SU-DHL-6 (cell line): ENCODE measurements around the gene F2.

ENCODE experiments used
- H2AFZ ChIP-seq: fragments of 200-600 bp; sonication (generic); 2 replicates; pipeline ENCODE4 v1.6.1; 2014; ENCODE audit warnings: low read depth, mild to moderate bottlenecking, moderate library complexity, mixed read lengths, antibody characterized with exemption, low read length; ENCODE audit not compliant: severe bottlenecking
- H3F3A ChIP-seq: fragments of 200-600 bp; shearing (Covaris generic); 2 replicates; pipeline ENCODE4 v1.6.0; 2016; ENCODE audit warnings: antibody characterized with exemption, mild to moderate bottlenecking; ENCODE audit not compliant: insufficient read depth
- H3K27ac ChIP-seq: fragments of 200-600 bp; sonication (generic); 2 replicates; pipeline ENCODE4 v1.5.1; 2016; ENCODE audit warnings: low read depth, mild to moderate bottlenecking, low read length, moderate library complexity, mixed read lengths
- H3K27me3 ChIP-seq: fragments of 200-600 bp; sonication (generic), shearing (Covaris generic); 2 replicates; pipeline ENCODE4 v1.6.0; 2014; ENCODE audit warnings: mild to moderate bottlenecking, low read length
- H3K36me3 ChIP-seq: fragments of 200-600 bp; sonication (generic); 2 replicates; pipeline ENCODE4 v1.6.1; 2014; ENCODE audit warnings: mild to moderate bottlenecking, low read length, mixed read lengths
- H3K4me2 ChIP-seq: fragments of 300-600, 200-600 bp; shearing (Covaris generic), sonication (generic); 2 replicates; pipeline ENCODE4 v1.6.0; 2014; ENCODE audit warnings: low read length, low read depth, mild to moderate bottlenecking; ENCODE audit not compliant: poor library complexity, severe bottlenecking
- H3K4me3 ChIP-seq: fragments of 200-600 bp; sonication (generic); 2 replicates; pipeline ENCODE4 v1.5.1; 2014; ENCODE audit warnings: antibody characterized with exemption, low read length, mild to moderate bottlenecking, mixed read lengths; ENCODE audit not compliant: insufficient read depth, poor library complexity, severe bottlenecking
- H3K79me2 ChIP-seq: fragments of 200-600 bp; sonication (generic); 2 replicates; pipeline ENCODE4 v1.6.1; 2014; ENCODE audit warnings: mild to moderate bottlenecking, low read length, moderate library complexity; ENCODE audit not compliant: insufficient read depth
- H3K9ac ChIP-seq: fragments of 200-600 bp; sonication (generic); 2 replicates; pipeline ENCODE4 v1.7.0; 2014; ENCODE audit warnings: mild to moderate bottlenecking, low read length
- H3K9me2 ChIP-seq: fragments of 200-600 bp; sonication (generic); replicated peaks from 2 replicates; pipeline ENCODE4 v1.6.1; 2014; ENCODE audit warnings: low read length; ENCODE audit not compliant: insufficient read depth
- H3K9me3 ChIP-seq: fragments of 200-600 bp; sonication (generic); 2 replicates; pipeline ENCODE4 v1.6.1; 2014; ENCODE audit warnings: low read length, mixed read lengths; ENCODE audit not compliant: insufficient read depth
- H4K20me1 ChIP-seq: fragments of 200-600 bp; sonication (generic); 2 replicates; pipeline ENCODE4 v1.6.1; 2014; ENCODE audit warnings: low read depth, mild to moderate bottlenecking, antibody characterized with exemption, low read length, moderate library complexity, mixed read lengths
- EZH2phosphoT487 ChIP-seq: fragments of 200-600 bp; sonication (generic), shearing (Covaris generic); conservative IDR thresholded peaks from 2 replicates; pipeline ENCODE4 v1.6.1; 2018; ENCODE audit warnings: mild to moderate bottlenecking, antibody characterized with exemption, low read length, moderate library complexity, mixed read lengths
- TF ChIP-seq, protein P1 (sequence below): fragments of 200-600 bp; sonication (generic); IDR thresholded peaks from one replicate; pipeline ENCODE4 v1.5.1; 2017; ENCODE audit warnings: antibody characterized with exemption, mild to moderate bottlenecking, low read length, moderate library complexity; ENCODE audit not compliant: insufficient read depth, poor library complexity, severe bottlenecking

The F2 gene

DNA sequence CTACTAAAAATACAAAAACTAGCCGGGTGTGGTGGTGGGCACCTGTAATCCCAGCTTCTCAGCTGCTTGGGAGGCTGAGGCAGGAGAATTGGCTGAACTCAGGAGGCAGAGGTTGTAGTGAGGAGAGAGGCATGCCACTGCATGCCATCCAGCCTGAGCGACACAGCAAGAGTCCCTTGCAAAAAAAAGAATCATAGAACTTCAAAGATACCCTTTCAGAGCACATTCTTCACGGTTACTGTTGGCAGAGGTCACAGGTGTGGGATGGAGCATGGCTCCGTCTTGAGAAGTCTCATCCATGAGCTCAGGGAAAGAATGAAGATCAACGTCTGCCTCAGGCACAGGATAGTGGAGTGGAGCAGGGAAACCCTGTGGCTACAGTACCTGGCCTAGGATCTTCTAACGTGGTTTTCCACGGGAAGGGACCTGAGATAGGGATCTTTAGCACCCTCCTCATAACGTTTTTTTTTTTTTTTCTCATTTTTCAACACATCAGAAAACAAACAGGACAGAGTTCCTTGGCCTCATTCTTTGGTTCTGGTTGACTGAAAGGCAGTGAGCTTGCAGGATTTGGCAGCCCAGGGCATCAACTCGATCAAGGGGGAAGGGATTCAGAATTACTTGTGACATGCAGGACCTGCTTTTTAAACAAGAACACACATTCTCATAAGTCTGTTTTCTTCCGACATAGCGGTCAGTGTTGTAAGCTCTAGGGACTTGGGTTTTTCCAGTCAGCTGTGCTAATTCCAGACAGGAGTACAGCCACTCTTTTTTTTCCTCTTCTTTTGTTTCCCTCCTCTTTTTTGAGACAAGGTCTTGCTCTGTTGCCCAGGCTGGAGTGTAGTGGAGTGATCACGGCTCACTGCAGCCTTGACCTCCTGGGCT, 22.8 kb downstream of the F2 start:
- H3K27ac ChIP-seq: no peak overlapping the region
- H3K27me3 ChIP-seq: no peaks in the 10 kb centered on the region
- H3K4me2 ChIP-seq: no peak overlapping the region
- H3K9ac ChIP-seq: no peak overlapping the region
- H3F3A ChIP-seq: no peaks in the 10 kb centered on the region
- H3K36me3 ChIP-seq: peaks cover 7% of the 10 kb centered on the region; the same call in 1 of the 2 replicates
- TF ChIP-seq, protein P1, sequence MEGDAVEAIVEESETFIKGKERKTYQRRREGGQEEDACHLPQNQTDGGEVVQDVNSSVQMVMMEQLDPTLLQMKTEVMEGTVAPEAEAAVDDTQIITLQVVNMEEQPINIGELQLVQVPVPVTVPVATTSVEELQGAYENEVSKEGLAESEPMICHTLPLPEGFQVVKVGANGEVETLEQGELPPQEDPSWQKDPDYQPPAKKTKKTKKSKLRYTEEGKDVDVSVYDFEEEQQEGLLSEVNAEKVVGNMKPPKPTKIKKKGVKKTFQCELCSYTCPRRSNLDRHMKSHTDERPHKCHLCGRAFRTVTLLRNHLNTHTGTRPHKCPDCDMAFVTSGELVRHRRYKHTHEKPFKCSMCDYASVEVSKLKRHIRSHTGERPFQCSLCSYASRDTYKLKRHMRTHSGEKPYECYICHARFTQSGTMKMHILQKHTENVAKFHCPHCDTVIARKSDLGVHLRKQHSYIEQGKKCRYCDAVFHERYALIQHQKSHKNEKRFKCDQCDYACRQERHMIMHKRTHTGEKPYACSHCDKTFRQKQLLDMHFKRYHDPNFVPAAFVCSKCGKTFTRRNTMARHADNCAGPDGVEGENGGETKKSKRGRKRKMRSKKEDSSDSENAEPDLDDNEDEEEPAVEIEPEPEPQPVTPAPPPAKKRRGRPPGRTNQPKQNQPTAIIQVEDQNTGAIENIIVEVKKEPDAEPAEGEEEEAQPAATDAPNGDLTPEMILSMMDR: no peak
- TF ChIP-seq EZH2phosphoT487: no peak
- no peaks in the 10 kb centered on the region for H3K9me2 ChIP-seq
- H2AFZ ChIP-seq: no peak overlapping the region
- no peak overlapping the region for H3K4me3 ChIP-seq
- no peaks in the 10 kb centered on the region for H4K20me1 ChIP-seq
- no peaks in the 10 kb centered on the region for H3K79me2 ChIP-seq
- no peaks in the 10 kb centered on the region for H3K9me3 ChIP-seq

DNA sequence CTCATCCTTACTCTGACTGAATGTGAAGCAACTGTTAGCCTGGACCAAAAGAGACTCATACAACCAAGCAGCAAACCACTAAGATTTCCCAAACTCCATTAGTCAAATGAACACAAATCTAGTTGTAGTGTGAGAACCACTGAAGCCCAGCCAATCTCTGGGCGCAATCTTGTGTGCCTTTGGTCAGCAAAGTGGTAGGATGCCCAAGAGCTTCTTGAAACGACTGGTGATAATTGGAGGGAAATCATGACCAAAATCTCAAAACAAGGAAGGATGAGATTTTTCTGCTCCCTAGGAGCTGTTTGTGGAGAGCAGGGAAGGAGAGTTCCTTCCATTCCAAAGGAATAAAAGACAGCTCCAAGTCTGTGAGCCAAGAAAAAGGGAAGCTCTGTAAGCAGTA, 24.0 kb downstream of the F2 start:
- no peaks in the 10 kb centered on the region for H3K9me3 ChIP-seq
- H3K9me2 ChIP-seq: no peaks in the 10 kb centered on the region
- H3K9ac ChIP-seq: no peak overlapping the region
- H3K36me3 ChIP-seq: peaks cover 7% of the 10 kb centered on the region; the same call in 1 of the 2 replicates
- H4K20me1 ChIP-seq: no peaks in the 10 kb centered on the region
- H3F3A ChIP-seq: no peaks in the 10 kb centered on the region
- TF ChIP-seq, protein P1: no peak
- TF ChIP-seq EZH2phosphoT487: no peak
- no peak overlapping the region for H3K27ac ChIP-seq
- H3K4me2 ChIP-seq: no peak overlapping the region
- H3K4me3 ChIP-seq: no peak overlapping the region
- H3K27me3 ChIP-seq: no peaks in the 10 kb centered on the region
- H2AFZ ChIP-seq: no peak overlapping the region
- H3K79me2 ChIP-seq: no peaks in the 10 kb centered on the region

DNA sequence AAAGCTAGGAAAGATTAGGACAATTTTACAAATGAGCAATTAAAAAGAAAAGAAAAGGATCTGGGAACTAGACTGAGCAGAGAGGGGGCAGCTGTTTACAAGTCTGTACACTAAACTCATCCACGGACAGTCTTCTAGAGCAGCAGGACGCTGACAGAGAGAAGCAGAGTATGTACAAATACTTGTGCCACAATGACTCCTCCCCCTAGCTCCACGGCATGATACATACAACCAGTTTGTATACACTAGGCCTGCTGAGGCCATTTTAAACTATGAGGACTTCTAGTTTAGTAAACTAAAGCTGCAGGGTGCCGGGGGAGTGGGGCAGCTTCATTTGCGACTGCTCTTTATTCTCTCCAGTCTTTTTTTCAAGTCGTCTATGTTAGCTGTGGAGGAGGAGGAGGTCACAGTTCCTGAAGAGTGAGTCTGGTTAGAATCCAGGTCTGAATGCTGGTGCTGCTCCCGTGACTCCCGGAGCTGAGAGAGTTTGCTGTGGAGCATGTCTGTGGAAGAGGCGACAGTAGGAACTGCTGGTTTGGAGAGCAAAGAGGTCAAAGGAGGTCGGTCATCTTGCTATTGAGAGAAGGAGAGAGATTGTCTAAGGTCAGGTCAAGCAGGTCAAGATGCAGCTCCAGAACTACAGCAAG, 24.8 kb downstream of the F2 start:
- H2AFZ ChIP-seq: no peak overlapping the region
- H3K27me3 ChIP-seq: no peaks in the 10 kb centered on the region
- H3K9me2 ChIP-seq: no peaks in the 10 kb centered on the region
- no peaks in the 10 kb centered on the region for H4K20me1 ChIP-seq
- H3K9me3 ChIP-seq: no peaks in the 10 kb centered on the region
- H3K9ac ChIP-seq: no peak overlapping the region
- H3K4me2 ChIP-seq: no peak overlapping the region
- no peaks in the 10 kb centered on the region for H3F3A ChIP-seq
- H3K36me3 ChIP-seq: peaks cover 7% of the 10 kb centered on the region; the same call in 1 of the 2 replicates
- no peak overlapping the region for H3K27ac ChIP-seq
- TF ChIP-seq, protein P1: no peak
- TF ChIP-seq EZH2phosphoT487: no peak
- no peaks in the 10 kb centered on the region for H3K79me2 ChIP-seq
- H3K4me3 ChIP-seq: no peak overlapping the region
